Esophagus mucosa (tissue), 1 donor: ENCODE measurements around the gene GPR27. TPM values are rescaled to one million over a fixed set of nuclear protein-coding genes. Genes with fewer than 3 reads are reported as not detected.
A peak's percentile ranks its signal among the peaks of the same experiment; 100 is the strongest.

ENCODE experiments used
- ATAC-seq: fragments of 200-7000 bp; cut with Tn5 transposase; one replicate; pipeline ENCODE4 v1.9.1; 2020
- total RNA-seq: library from RNA; stranded (reverse); gene quantifications from one replicate; pipeline ENCODE4 v1.2.4, GENCODE V29; 2023
- donor health status: DM: yes; HTN: yes; CAD: no.

The GPR27 gene, protein sequence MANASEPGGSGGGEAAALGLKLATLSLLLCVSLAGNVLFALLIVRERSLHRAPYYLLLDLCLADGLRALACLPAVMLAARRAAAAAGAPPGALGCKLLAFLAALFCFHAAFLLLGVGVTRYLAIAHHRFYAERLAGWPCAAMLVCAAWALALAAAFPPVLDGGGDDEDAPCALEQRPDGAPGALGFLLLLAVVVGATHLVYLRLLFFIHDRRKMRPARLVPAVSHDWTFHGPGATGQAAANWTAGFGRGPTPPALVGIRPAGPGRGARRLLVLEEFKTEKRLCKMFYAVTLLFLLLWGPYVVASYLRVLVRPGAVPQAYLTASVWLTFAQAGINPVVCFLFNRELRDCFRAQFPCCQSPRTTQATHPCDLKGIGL
- total RNA-seq = 4.3 TPM

DNA sequence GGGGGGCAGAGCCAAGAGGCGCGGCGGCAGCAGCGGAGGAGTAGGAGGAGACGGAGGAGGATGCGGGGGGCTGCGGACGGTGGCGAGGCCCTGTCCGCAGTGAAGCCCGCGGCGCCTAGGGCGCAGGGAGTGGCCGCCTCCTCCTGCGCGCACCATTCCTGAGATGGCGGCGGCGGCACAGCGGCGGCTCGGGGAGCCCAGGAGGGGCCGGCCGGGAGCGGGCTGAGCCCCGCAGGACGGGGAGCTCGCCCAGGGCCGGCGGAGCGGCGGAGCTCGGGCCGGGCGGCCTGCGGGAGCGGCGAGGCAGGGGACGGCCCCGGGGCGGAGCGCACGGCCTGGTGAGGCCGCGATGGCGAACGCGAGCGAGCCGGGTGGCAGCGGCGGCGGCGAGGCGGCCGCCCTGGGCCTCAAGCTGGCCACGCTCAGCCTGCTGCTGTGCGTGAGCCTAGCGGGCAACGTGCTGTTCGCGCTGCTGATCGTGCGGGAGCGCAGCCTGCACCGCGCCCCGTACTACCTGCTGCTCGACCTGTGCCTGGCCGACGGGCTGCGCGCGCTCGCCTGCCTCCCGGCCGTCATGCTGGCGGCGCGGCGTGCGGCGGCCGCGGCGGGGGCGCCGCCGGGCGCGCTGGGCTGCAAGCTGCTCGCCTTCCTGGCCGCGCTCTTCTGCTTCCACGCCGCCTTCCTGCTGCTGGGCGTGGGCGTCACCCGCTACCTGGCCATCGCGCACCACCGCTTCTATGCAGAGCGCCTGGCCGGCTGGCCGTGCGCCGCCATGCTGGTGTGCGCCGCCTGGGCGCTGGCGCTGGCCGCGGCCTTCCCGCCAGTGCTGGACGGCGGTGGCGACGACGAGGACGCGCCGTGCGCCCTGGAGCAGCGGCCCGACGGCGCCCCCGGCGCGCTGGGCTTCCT, at the start of gene GPR27:
TSS of gene GPR27 (plus strand) at position 155 of the 909 bp plus-strand sequence. CDS start at position 350, 195 bp downstream.
- ATAC-seq = peak; percentile 77

- no peak for ATAC-seq
Observed at GRCh38 chr3:71704915-71705314, 48.7 kb upstream of the GPR27 start.

- no peak for ATAC-seq
Observed at GRCh38 chr3:71705681-71706080, 48.0 kb upstream of the GPR27 start.

- ATAC-seq = no peak
Observed at GRCh38 chr3:71707595-71707994, 46.1 kb upstream of the GPR27 start.

DNA sequence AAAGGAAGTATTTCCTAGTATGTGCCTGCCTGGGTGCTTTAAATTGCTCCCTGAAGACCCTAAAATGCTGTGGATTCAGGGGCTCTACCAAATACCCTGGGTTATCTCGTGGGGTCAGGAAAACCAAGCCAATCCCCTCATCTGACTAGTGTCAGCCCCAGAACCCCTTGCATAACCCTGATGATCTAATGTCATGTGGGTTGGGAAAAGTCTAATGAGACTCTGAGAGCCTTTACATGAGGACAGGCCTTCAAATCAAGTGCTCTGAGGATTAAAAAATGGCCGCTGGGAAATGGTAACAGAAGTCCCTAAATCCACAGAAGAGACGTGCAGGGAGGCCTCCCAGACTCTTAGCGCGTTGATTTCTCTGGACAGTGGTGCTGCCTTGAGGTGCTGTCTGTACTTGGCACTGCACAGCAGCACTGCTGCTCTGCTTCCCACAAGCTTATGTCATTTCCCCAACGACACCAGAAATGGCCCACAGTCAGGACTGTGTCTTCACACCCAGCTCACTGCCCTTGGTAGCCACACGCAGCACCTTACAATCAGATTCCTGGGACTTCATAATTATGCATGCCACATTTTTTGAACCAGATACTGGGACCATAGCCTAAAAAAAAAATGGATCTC, 45.1 kb upstream of the GPR27 start:
- no peak for ATAC-seq

- ATAC-seq = no peak
Observed at GRCh38 chr3:71709908-71710511, 43.6 kb upstream of the GPR27 start.

- peak; percentile 67 for ATAC-seq
Observed at GRCh38 chr3:71710906-71711494, 42.7 kb upstream of the GPR27 start.

DNA sequence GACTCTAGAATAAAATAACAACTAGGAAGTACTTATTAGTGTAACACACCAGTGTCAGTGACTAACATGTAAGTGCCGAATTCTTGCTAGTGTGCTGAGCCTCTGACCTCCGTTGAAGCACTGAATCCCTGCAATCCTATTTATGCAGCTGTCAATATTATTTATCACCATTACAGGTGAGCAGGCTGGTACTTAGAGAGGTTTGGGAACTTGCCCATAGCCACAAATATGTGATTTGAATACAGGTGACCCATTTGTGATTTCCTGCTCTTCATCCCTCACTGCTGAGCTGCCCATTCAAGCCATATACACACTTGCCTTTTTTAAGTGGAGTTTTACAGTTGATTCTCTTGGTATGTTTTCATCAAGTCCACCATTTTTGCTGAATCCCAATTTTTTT, 40.6 kb upstream of the GPR27 start:
- no peak for ATAC-seq

DNA sequence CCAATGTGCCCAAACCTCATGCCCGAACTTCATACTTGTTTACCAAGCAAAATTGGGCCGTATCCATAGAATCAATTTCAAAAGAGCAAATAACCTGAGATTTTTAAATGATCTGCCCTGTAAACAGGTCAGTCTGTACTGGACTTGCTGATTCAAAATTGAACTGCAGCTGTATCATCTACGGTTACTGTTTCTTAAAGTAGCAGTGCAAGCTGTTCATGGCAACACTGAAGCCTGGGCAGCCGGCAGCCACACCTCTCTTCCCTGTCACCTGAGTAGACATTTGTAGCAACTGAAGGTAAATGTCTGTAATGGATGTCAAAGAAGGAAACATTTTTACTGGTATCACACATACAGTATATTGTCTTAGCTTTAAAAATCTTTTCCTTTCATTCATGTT, 39.1 kb upstream of the GPR27 start:
- ATAC-seq = no peak

- no peak for ATAC-seq
Observed at GRCh38 chr3:71718072-71718471, 35.6 kb upstream of the GPR27 start.

DNA sequence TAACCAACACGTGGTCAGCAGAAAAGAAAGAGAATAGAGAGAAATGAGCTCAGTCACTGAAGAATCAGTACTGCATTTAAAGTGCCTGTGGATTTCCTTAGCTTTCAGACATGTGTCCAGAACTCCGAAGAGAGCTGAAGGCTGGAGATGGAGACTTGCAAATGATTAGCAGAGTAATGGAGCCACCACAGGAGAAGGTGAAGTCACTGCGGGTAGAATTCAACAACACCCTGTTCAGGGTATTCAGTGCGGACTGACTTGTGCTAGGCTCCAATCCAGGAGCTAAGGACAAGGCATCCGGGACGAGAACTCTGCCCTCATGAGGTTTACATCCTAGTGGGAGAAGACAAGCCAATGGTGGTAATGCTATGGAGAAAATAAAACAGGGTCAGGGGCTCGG, 32.7 kb upstream of the GPR27 start:
- ATAC-seq = no peak

GRCh38 chr3:71721651-71722157, 32.0 kb upstream of the GPR27 start:
- ATAC-seq = no peak

- ATAC-seq = peak; percentile 38
Observed at GRCh38 chr3:71722693-71723092, 31.0 kb upstream of the GPR27 start.

- ATAC-seq = no peak
Observed at GRCh38 chr3:71723452-71724170, 30.0 kb upstream of the GPR27 start.

GRCh38 chr3:71724171-71724453, 29.5 kb upstream of the GPR27 start:
- ATAC-seq = no peak

- ATAC-seq = peak; percentile 78
Observed at GRCh38 chr3:71724584-71725270, 28.9 kb upstream of the GPR27 start.

- peak; percentile 50 for ATAC-seq
Observed at GRCh38 chr3:71725271-71725991, 28.2 kb upstream of the GPR27 start, which contains the start of gene EIF4E3. EIF4E3 (minus strand) TSS chr3:71725402; CDS start chr3:71725367, 35 bp downstream.

- no peak for ATAC-seq
Observed at GRCh38 chr3:71726146-71726545, 27.5 kb upstream of the GPR27 start.

- no peak for ATAC-seq
Observed at GRCh38 chr3:71728632-71729342, 24.9 kb upstream of the GPR27 start.

DNA sequence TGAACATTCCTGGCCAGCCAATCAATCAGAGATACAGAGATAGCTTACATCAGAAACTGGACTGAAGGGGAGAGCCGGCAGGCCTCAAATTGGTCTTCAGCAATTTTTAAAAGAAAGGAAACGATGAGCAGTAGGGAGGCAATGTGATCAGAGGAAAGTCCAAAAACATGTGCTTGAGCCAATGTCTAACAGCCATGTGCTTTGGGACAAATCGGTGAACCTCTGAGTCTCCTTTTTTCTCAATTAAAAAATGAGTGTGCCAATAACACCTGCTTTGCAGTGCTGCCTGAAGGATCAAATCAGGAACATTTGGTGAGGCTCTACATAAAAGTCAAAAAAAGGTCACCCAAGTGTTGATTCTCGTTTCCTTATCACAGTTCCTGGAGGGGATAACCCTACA, 21.0 kb upstream of the GPR27 start:
- ATAC-seq = no peak
